AG09309 (cell line): Measurements from ENCODE around the gene PRELID3B.

Experiments
- DNase-seq: peaks from one replicate; pipeline ENCODE4 v3.0.0-alpha.2; 2010; ENCODE audit warnings: low read depth
- H3K4me3 ChIP-seq: 2 replicates; pipeline ENCODE4 v1.5.1; 2011; ENCODE audit warnings: mild to moderate bottlenecking, low read depth, low read length, moderate library complexity; ENCODE audit not compliant: control insufficient read depth
- CTCF ChIP-seq: IDR thresholded peaks from 2 replicates; pipeline ENCODE4 v1.5.1; 2011; ENCODE audit warnings: mild to moderate bottlenecking, low read depth, low read length, inconsistent platforms; ENCODE audit not compliant: insufficient read depth, control insufficient read depth; ENCODE audit errors: missing control alignments

The PRELID3B gene

DNA sequence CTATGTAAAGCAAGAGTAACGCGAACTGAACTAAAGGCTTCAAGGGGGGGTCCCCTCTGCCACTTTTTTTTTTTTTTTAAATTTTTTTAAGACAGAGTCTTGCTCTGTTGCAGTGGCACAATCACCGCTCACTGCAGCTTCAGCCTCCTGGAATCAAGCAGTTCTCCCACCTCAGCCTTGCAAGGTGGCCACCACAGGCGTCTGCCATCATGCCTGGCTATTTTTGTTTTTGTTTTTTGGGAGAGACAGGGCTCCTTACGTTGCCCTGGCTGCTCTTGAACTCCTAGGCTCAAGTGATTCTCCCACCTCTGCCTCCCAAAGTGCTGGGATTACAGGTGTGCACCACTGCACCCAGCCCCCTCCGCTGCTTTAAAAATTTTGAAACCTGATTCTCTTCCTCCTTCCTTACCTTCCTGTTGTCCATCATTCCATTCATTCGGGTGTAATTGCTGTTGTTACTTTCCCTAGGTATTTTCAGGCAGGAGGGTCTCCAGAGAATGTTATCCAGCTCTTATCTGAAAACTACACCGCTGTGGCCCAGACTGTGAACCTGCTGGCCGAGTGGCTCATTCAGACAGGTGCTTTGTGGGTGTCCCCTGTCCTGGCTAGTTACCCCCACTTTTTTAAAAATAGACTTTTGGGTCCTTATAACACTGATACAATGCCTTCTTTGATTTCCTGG lies 56.2 kb downstream of the PRELID3B start:
- no peak overlapping the region for H3K4me3 ChIP-seq
- no peak for DNase-seq
- TF ChIP-seq CTCF, result no peak

DNA sequence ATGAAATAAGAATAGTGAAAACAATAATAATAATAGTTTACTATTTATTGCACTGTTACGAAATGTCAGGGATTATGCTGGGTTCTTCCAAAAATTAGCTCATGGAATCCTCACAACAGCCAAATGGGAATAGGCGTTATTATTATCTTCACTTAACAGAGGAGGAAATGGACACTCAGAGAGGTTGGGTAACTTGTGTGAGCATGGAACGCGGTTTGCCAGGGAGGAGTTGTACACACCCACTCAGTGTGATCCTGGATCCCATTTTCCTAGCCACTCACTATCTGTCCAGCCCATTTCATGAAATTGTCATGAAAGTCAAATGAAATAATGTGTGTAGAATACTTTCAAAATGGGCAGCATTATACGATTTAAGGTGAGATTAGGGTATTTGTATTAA lies 56.9 kb downstream of the PRELID3B start:
- TF ChIP-seq CTCF, result no peak
- DNase-seq, result no peak
- H3K4me3 ChIP-seq, result no peak overlapping the region

GRCh38 chr20:58984691-58985090 lies 57.9 kb downstream of the PRELID3B start:
- no peak overlapping the region for H3K4me3 ChIP-seq
- no peak for DNase-seq
- TF ChIP-seq CTCF, result no peak
